Activated CD4-positive, alpha-beta T cell treated with anti-CD3 and anti-CD28 coated beads for 36 hours (primary cell): Measurements from ENCODE around the gene NTM. TPM values are rescaled to one million over a fixed set of nuclear protein-coding genes. Genes with fewer than 3 reads are reported as not detected.

Experiments
- ATAC-seq: fragments of 200-7000 bp; cut with Tn5 transposase; one replicate; pipeline ENCODE4 v1.10.0; 2021; ENCODE audit warnings: mild to moderate bottlenecking, moderate library complexity
- CTCF ChIA-PET: fragments of 350-600 bp; sonication (Branson Sonifier 250); formaldehyde crosslinking; loops from one replicate; lab custom pipeline; 2021; ENCODE audit warnings: antibody characterized with exemption; lab: Charles Lee
- POLR2A ChIA-PET: fragments of 350-600 bp; sonication (Branson Sonifier 250); formaldehyde crosslinking; loops from one replicate; lab custom pipeline; 2021; ENCODE audit warnings: antibody characterized with exemption, inconsistent platforms; lab: Charles Lee
- DNase-seq: peaks from one replicate; pipeline ENCODE4 v3.0.0-alpha.2; 2020
- H3K27ac Mint-ChIP-seq: one replicate; pipeline ENCODE4 v1.8.0; 2021; ENCODE audit warnings: mixed read lengths
- H3K27me3 Mint-ChIP-seq: one replicate; pipeline ENCODE4 v1.8.0; 2021; ENCODE audit warnings: mixed read lengths
- H3K36me3 Mint-ChIP-seq: one replicate; pipeline ENCODE4 v1.8.0; 2021; ENCODE audit warnings: low read depth, mixed read lengths
- H3K4me1 Mint-ChIP-seq: one replicate; pipeline ENCODE4 v1.8.0; 2021; ENCODE audit warnings: mixed read lengths
- H3K4me3 Mint-ChIP-seq: one replicate; pipeline ENCODE4 v1.8.0; 2021; ENCODE audit warnings: mild to moderate bottlenecking, moderate library complexity, mixed read lengths
- H3K9me3 Mint-ChIP-seq: one replicate; pipeline ENCODE4 v1.8.0; 2021; ENCODE audit warnings: low read depth, mixed read lengths
- intact Hi-C, 2 experiments: fragments of 100-400 bp; cut with DNase I in 1 of 2; cut with micrococcal nuclease in 1 of 2; formaldehyde crosslinking; loops; one replicate each; pipeline versions ENCODE4 v1.14.2 to v1.15.1; 2022 to 2024; cut with DNase I, micrococcal nuclease
- total RNA-seq, 2 experiments: library from RNA; stranded (reverse); gene quantifications; one replicate each; pipeline ENCODE4 v1.2.3, GENCODE V29; 2021

NTM gene
- total RNA-seq, 2 experiments from 2014 or later, result not detected

DNA sequence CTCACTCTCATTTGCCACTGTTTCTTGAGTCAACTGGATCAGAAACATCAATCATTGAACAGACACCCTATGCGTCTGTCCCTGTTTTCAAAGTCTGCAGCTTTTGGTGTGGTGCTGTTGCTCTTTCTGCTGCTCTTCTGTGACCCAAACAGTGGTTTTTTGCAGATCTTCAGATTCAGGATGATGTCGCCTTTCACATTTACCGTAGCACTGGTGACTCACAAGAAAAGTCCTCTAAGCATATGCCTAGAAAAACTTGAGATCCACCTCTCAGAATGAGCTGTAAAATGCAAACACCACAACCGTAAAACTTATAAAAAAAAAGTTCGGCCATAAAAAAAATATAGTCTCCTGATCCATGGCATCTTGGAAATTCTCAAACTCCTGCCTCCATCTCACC, 400.4 kb downstream of the NTM start:
- ChIA-PET CTCF (interaction anchor here (1.1 kb wide), 1 partner anchor 13 kb away, joined by 3 read pairs; no protein-coding TSS in a partner anchor), POLR2A (no interaction called here)
- Mint-ChIP-seq H3K27me3 (no peaks in the 10 kb centered on the region), H3K27ac (no peak overlapping the region), H3K36me3 (no peaks in the 10 kb centered on the region), H3K4me1 (no peaks in the 10 kb centered on the region), H3K4me3 (no peak overlapping the region), H3K9me3 (no peaks in the 10 kb centered on the region)
- ATAC-seq, result no peak
- DNase-seq, result no peak
- intact Hi-C loops, result no loop called here

DNA sequence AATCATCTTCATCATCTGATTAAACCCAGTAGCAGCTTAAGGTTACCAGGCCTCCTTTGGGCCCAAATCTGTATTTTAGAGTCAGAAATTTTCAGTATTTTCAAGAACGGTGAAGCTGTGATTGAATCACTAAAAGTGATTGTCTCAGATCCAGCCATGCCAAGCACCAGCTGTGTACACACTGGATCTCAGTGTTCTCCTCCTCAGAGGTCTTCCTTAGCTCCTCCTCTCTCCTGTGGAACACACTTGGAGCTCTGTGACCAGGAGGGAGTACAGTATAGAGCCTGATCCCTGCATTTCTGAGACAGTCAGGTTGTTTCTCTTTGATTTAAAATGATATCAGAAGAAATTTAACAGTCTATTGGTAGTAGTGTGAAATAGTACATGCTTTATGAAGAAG, 401.1 kb downstream of the NTM start:
- ATAC-seq, result no peak
- Mint-ChIP-seq H3K27me3 (no peaks in the 10 kb centered on the region), H3K9me3 (no peaks in the 10 kb centered on the region), H3K27ac (no peak overlapping the region), H3K4me1 (no peaks in the 10 kb centered on the region), H3K4me3 (no peak overlapping the region), H3K36me3 (no peaks in the 10 kb centered on the region)
- ChIA-PET POLR2A (no interaction called here), CTCF (interaction anchor here (1.1 kb wide), 1 partner anchor 14 kb away, joined by 3 read pairs; no protein-coding TSS in a partner anchor)
- intact Hi-C loops, result no loop called here
- no peak for DNase-seq

DNA sequence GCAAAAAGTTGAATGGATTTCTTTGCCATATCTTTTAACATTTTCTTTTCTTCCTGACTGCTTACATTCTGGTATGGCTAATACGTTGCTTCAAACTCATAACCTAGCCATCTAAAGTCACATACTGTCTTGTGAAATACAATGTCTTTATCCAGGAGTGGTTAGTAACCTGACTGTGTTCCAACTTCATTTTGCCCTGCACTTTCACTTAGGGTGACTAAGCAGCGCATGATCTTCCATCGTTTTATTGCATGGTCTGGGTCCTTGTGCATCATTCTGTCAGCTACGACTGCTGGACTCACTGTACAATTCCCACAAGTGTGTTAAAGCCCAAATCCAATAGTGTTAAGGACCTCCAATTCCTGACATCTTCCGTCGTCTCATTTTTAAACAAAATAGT, 403.2 kb downstream of the NTM start:
- H3K36me3 Mint-ChIP-seq, result no peaks in the 10 kb centered on the region
- ChIA-PET POLR2A (no interaction called here), CTCF (no interaction called here)
- no peak overlapping the region for H3K4me3 Mint-ChIP-seq
- ATAC-seq (no peak), DNase-seq (no peak)
- H3K4me1 Mint-ChIP-seq, result no peaks in the 10 kb centered on the region
- intact Hi-C loops, result no loop called here
- H3K9me3 Mint-ChIP-seq, result no peaks in the 10 kb centered on the region
- H3K27ac Mint-ChIP-seq, result no peak overlapping the region
- no peaks in the 10 kb centered on the region for H3K27me3 Mint-ChIP-seq

DNA sequence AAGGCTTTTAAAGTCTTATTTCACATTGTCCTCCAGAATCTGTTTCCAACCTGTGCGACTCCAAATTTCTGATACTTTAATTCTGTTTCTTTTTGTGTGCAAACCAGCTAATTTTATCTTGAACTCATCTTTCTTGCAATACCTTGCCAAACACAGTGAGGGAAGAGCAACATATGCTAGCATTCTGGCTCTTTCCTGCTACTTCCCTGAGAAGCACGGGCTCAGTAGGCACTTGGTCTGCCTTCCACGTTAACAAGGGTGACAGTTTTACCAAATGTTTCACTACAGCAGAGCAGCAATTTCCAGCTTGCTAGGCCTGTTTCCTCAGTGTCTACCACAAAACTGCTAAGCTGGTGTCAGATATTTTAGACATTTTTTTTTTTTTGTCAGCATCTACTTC, 405.8 kb downstream of the NTM start:
- Mint-ChIP-seq H3K4me1 (no peaks in the 10 kb centered on the region), H3K36me3 (no peaks in the 10 kb centered on the region), H3K9me3 (no peaks in the 10 kb centered on the region), H3K27me3 (peaks cover 2% of the 10 kb centered on the region), H3K4me3 (no peak overlapping the region), H3K27ac (no peak overlapping the region)
- POLR2A ChIA-PET, result no interaction called here
- DNase-seq (no peak), ATAC-seq (no peak)
- intact Hi-C loops, result no loop called here
- CTCF ChIA-PET, result no interaction called here

DNA sequence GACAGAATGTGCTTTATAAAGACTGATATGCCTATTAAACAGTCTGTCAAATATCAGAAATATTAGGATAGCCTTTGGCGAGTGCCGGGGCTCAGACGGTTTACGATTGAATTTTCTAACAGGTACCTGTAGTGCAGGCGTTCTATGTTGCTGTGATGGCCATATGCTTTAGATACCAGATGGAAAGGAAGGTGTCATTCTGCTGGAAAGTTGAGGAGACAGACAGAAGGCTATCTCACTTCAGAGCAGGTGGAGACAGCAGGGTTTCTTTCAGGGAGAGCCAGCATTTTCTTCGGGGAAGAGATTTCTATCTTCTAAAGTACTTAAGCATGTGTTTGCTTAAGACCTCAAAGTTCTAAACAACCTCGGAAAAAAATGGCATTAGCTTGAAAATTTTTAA, 415.4 kb downstream of the NTM start:
- DNase-seq, result no peak
- Mint-ChIP-seq H3K4me3 (no peak overlapping the region), H3K36me3 (no peaks in the 10 kb centered on the region), H3K27me3 (peaks cover 1% of the 10 kb centered on the region), H3K4me1 (no peaks in the 10 kb centered on the region), H3K27ac (no peak overlapping the region), H3K9me3 (peaks cover 3% of the 10 kb centered on the region)
- POLR2A ChIA-PET, result no interaction called here
- ATAC-seq, result no peak
- intact Hi-C loops, result no loop called here
- CTCF ChIA-PET, result no interaction called here

DNA sequence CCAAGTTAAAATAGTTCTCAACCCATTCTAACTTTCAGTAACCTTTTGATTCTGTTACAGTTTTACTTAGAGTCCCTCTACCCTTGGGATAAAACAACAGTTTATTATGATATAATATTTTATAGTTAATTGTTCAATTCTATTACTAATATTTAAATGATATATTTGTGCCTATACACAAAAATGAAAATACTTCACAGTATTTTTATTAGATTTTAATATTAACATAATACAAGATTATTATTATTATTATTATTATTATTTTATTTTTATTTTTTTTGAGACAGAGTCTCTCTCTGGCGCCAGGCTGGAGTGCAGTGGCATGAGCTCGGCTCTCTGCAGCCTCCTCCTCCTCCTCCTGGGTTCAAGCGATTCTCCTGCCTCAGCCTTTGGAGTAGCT, 416.7 kb downstream of the NTM start:
- Mint-ChIP-seq H3K9me3 (peaks cover 3% of the 10 kb centered on the region), H3K27me3 (peaks cover 1% of the 10 kb centered on the region), H3K4me1 (no peaks in the 10 kb centered on the region), H3K27ac (no peak overlapping the region), H3K4me3 (no peak overlapping the region), H3K36me3 (no peaks in the 10 kb centered on the region)
- intact Hi-C loops, result no loop called here
- CTCF ChIA-PET, result no interaction called here
- ATAC-seq, result no peak
- DNase-seq, result no peak
- POLR2A ChIA-PET, result no interaction called here

DNA sequence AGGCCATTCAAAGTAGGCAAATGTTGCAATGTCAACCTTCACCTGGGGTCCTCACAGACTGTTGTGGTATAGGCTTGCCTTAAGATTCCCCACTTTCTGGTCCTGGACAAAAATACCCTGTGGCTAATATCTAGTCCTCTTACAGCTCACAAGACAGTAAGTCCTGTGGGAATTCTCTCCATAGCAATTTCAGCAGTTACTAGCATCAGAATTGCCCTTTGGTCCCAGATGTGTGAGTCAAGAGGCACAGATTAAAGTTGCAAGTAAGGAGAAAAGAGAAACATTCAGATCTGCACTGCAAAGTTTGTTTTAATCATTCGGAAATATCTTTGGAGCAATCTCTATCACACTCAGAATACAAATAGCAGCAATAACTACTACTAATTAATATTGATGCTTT, 420.2 kb downstream of the NTM start:
- Mint-ChIP-seq H3K4me3 (no peak overlapping the region), H3K27me3 (peaks cover 1% of the 10 kb centered on the region), H3K27ac (no peak overlapping the region), H3K4me1 (no peaks in the 10 kb centered on the region), H3K36me3 (no peaks in the 10 kb centered on the region), H3K9me3 (no peaks in the 10 kb centered on the region)
- POLR2A ChIA-PET, result no interaction called here
- ATAC-seq, result no peak
- intact Hi-C loops, result no loop called here
- no peak for DNase-seq
- CTCF ChIA-PET, result no interaction called here

DNA sequence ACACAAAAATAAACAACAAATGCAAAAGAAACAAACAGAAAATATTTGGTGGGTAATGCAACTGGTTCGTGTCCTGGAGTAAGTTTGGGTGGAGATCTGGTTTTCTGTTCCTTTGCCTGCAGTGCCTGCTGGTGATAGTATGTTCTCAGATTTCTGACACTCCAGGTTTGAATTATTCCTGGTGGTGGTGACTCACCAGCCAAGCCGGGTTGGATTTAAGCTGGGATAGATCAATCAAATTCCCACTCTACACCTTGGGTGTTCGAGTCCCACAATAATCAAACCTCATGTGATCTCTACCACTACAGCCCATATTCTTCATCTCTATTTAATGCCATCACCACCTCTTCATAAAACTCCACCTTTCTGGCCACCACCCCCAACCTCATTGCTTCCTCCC, 421.8 kb downstream of the NTM start:
- Mint-ChIP-seq H3K27ac (no peak overlapping the region), H3K27me3 (peaks cover 1% of the 10 kb centered on the region), H3K36me3 (no peaks in the 10 kb centered on the region), H3K4me3 (no peak overlapping the region), H3K4me1 (no peaks in the 10 kb centered on the region), H3K9me3 (no peaks in the 10 kb centered on the region)
- no peak for DNase-seq
- ATAC-seq, result no peak
- ChIA-PET CTCF (no interaction called here), POLR2A (no interaction called here)
- intact Hi-C loops, result no loop called here

DNA sequence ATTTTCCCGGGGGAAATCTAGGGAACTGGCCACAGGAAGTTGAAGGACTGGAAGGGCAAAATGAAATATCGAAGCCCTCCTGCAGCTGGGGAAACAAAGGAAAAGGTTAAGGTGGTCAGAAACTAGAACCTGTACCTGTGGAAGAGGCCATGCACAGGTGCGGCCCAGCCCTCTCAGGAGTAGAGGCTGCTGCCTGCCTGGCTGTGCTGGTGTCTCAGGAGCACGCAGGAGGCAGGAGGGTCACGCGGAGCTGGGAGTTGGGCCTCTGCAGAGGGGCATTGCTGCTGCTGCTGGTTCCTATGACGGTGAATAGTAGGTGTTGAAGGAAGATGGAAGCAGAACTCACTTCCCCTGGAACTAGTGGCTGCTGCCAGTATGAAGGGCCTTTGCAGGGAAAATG, 425.7 kb downstream of the NTM start:
- no peak overlapping the region for H3K4me3 Mint-ChIP-seq
- POLR2A ChIA-PET, result no interaction called here
- H3K27me3 Mint-ChIP-seq, result no peaks in the 10 kb centered on the region
- CTCF ChIA-PET, result interaction anchor here (0.8 kb wide), 1 partner anchor 122 kb away, joined by 3 read pairs; no protein-coding TSS in a partner anchor
- H3K27ac Mint-ChIP-seq, result no peak overlapping the region
- no peaks in the 10 kb centered on the region for H3K4me1 Mint-ChIP-seq
- no peaks in the 10 kb centered on the region for H3K36me3 Mint-ChIP-seq
- ATAC-seq, result no peak
- no peaks in the 10 kb centered on the region for H3K9me3 Mint-ChIP-seq
- DNase-seq, result no peak
- intact Hi-C loops, result no loop called here

DNA sequence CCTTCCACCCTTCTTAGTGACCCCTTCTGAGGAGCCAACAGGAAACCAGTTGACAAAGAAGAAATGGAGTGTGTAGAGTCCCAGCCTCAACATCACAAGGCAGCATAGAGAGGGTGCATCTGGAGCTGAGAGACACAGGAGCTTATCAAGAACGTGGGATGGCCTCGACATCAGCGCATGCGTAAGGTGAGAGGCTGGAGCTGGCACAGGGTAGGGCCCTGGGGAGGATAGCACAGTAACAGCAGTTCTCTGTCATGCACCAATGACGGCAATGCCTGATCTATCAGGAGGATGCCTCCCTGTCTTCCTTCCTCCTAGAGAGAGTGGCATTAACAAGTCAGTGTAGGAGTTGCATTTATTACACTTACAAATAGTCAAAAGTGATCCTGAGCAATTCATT, 426.1 kb downstream of the NTM start:
- CTCF ChIA-PET, result interaction anchor here (0.8 kb wide), 1 partner anchor 121 kb away, joined by 3 read pairs; no protein-coding TSS in a partner anchor
- no peak for DNase-seq
- POLR2A ChIA-PET, result no interaction called here
- Mint-ChIP-seq H3K36me3 (no peaks in the 10 kb centered on the region), H3K9me3 (no peaks in the 10 kb centered on the region), H3K4me1 (no peaks in the 10 kb centered on the region), H3K27ac (no peak overlapping the region), H3K27me3 (no peaks in the 10 kb centered on the region), H3K4me3 (no peak overlapping the region)
- intact Hi-C loops, result no loop called here
- ATAC-seq, result no peak

DNA sequence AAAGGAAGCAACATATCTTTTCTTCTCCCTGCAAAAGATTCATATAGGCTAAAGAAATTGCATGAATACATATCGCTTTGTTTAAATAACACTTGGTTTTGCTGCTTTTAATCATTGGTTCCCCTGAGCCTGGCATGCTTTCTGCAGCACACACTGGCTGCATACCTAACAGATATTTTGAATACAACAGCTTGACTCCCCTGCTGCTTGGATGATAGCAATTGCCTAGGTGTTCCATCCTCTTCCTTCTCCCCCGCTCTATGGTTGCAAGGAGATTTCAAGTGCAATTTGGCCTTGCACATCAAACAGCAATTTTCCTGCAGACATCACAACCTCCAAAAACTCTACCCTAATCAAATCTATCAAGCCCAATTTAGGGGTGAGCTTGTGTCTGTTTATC, 430.0 kb downstream of the NTM start:
- Mint-ChIP-seq H3K4me1 (no peaks in the 10 kb centered on the region), H3K4me3 (no peak overlapping the region), H3K27me3 (peaks cover 2% of the 10 kb centered on the region), H3K9me3 (no peaks in the 10 kb centered on the region), H3K27ac (no peak overlapping the region), H3K36me3 (no peaks in the 10 kb centered on the region)
- DNase-seq, result no peak
- CTCF ChIA-PET, result no interaction called here
- POLR2A ChIA-PET, result no interaction called here
- no peak for ATAC-seq
- intact Hi-C loops, result no loop called here

DNA sequence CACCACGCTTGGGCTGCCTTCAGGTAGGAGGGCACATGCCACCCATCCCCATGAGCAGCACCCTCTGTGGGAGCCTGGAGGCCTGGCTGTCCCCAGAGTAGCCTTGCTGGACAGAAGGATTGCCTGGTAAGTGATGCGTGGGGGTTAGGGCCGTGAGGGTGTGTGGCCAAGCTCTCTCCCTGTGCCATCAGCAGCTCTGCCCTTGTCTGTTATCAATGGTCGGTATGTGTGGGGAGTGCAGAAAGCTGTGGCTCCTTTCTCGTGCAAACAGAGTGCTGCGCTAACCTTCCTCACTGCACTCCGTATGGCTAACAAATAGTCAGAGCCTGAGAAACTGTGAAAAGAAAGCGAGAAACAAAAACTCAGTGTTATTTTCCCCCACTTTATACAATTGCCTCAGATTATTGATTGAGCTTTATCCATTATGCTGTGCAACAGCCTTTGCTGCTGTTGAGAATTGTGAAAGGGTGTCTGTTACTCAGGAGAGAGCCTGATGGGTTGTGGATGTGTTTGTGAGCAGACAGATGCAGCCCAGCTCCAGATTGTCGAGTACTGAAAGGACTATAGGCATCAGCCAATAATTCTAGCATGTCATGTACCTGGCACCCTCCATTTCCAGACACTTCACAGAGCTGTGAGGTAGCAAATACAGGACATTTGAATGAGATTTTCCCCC, 432.2 kb downstream of the NTM start:
- no peak overlapping the region for H3K27ac Mint-ChIP-seq
- H3K4me1 Mint-ChIP-seq, result no peaks in the 10 kb centered on the region
- ChIA-PET CTCF (interaction anchor here (0.7 kb wide), 1 partner anchor 773 kb away, joined by 3 read pairs; no protein-coding TSS in a partner anchor), POLR2A (no interaction called here)
- H3K36me3 Mint-ChIP-seq, result no peaks in the 10 kb centered on the region
- H3K4me3 Mint-ChIP-seq, result no peak overlapping the region
- H3K27me3 Mint-ChIP-seq, result peaks cover 2% of the 10 kb centered on the region
- no peak for ATAC-seq
- intact Hi-C loops, result no loop called here
- no peaks in the 10 kb centered on the region for H3K9me3 Mint-ChIP-seq
- no peak for DNase-seq
